Upper lobe of right lung (tissue), 1 donor: ENCODE data around the gene ISYNA1. TPM values are rescaled to one million over a fixed set of nuclear protein-coding genes. Genes with fewer than 3 reads are reported as not detected.
A peak's percentile ranks its signal among the peaks of the same experiment; 100 is the strongest.
"Not testable (repeated sequence)": the region's sequence is repeated elsewhere in the genome, so short reads cannot be mapped to it uniquely, and the experiment has no call there.

Experiments
- ATAC-seq: fragments of 200-7000 bp; cut with Tn5 transposase; one replicate; pipeline ENCODE4 v1.9.1; 2020; ENCODE audit warnings: mild to moderate bottlenecking, moderate library complexity
- DNase-seq: peaks from one replicate; pipeline ENCODE4 v3.0.0-alpha.2; 2020
- H3K27ac ChIP-seq: fragments of 200-600 bp; one replicate; pipeline ENCODE4 v1.8.0; 2022
- H3K27me3 ChIP-seq: fragments of 200-600 bp; one replicate; pipeline ENCODE4 v1.8.0; 2022; ENCODE audit warnings: mild to moderate bottlenecking
- H3K36me3 ChIP-seq: fragments of 200-600 bp; one replicate; pipeline ENCODE4 v1.8.0; 2022
- H3K4me1 ChIP-seq: fragments of 200-600 bp; one replicate; pipeline ENCODE4 v1.8.0; 2022
- H3K4me3 ChIP-seq: fragments of 200-600 bp; one replicate; pipeline ENCODE4 v1.8.0; 2022; ENCODE audit warnings: mild to moderate bottlenecking
- H3K9me3 ChIP-seq: fragments of 200-600 bp; one replicate; pipeline ENCODE4 v1.8.0; 2022
- CTCF ChIP-seq: fragments of 200-600 bp; IDR thresholded peaks from one replicate; pipeline ENCODE4 v1.8.0; 2022; ENCODE audit warnings: antibody characterized with exemption
- intact Hi-C: fragments of 100-400 bp; cut with DNase I; formaldehyde crosslinking; loops from one replicate; pipeline ENCODE4 v1.11.0; 2022
- total RNA-seq: library from RNA; stranded (reverse); fragmentation: NEBNext Ultra II Directional; extraction: Animal tissue kit (Norgen Biotek cat#: 25700); gene quantifications from one replicate; pipeline ENCODE4 v1.2.1, GENCODE V29; 2021
- donor health status: DM: no; HTN: yes; CAD: no; lungs with severe emphysema.

The ISYNA1 gene
- total RNA-seq, 1 donor from 2014 or later: 34.6 TPM

DNA sequence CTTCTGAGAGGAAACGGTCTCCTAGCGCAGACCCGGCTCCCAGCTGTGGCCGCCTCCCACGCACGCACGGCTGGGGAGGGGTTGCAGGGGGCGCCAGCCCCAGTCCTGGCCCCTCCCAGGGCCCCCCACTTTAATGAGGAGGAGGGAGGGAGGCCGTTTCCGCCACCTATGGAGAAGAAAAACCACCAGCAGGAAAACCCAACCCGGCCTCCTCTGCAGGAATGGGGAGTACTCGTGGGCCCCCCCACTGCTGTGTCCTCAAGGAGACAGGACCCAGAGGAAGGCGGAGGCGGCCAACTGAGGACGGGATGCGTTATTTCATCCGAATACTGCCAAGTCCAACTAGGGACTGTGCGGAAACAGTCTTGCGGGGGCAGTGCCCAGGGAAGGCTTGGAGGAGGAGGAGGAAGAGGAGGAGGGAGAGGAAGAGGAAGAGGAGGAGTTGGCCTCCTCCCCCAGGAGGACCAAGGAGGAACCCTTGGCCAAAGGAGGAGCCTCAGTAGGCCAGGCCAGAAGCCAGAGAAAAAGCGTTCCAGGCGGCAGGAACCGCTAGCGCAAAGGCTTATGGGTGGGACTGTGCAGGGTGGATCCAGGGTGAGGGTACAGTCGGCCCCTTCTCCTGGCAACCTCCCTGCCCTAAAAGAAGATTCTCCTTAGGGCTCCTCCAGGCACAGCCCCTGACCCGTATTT is 22.6 kb downstream of the ISYNA1 start:
- Histone ChIP-seq H3K27me3 (no peaks in the 10 kb centered on the region), H3K36me3 (no peaks in the 10 kb centered on the region), H3K27ac (peak overlapping the region; percentile 92), H3K4me3 (peak overlapping the region; percentile 36), H3K4me1 (peaks cover 49% of the 10 kb centered on the region), H3K9me3 (no peaks in the 10 kb centered on the region)
- no peak for TF ChIP-seq CTCF
- intact Hi-C loops: no loop called here
- ATAC-seq: peak; percentile 28
- peak; percentile 83 for DNase-seq

DNA sequence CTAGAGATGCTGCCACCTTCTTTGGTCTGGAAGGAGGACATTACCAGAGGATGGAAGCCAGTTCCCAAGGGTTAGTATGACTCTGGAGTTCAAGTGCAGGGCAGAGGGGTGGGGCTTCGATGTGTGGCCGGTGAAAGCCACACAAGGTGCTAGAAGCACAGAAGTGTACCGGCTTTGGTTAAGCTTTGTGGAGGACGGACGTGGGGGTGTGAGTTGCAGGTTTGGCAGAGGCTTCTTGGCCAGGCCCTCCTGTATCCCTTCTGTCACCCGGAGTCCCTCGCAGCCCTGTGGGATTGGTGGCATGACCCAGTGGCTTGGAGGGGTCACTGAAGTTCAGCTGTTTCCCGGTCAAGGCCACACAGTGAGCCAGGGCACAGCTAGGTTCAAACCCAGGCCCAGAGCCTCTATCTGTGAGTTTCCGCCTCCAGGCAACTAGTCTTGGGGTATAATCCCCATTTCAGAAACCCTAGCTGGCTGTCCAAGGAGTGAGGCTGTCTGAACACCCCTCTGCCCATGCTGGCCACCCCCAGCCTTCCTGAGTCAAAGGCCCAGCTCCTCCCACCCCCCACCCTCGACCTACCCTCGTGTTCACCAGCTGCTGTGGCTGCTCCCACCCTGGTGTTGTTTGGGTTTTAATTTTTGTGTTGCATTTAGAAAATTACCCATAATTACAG is 23.3 kb downstream of the ISYNA1 start:
- peak; percentile 64 for DNase-seq
- peaks cover 46% of the 10 kb centered on the region for H3K4me1 ChIP-seq

GRCh38 chr19:18412610-18413239 is 25.2 kb downstream of the ISYNA1 start:
- TF ChIP-seq CTCF: no peak
- H3K9me3 ChIP-seq: no peaks in the 10 kb centered on the region
- H3K27me3 ChIP-seq: no peaks in the 10 kb centered on the region
- ATAC-seq (no peak), DNase-seq (no peak)
- intact Hi-C loops: loop anchor here (5.0 kb wide), 1 partner anchor 65 kb away; no protein-coding TSS in a partner anchor
- H3K27ac ChIP-seq: no peak overlapping the region
- no peaks in the 10 kb centered on the region for H3K36me3 ChIP-seq
- peaks cover 34% of the 10 kb centered on the region for H3K4me1 ChIP-seq
- H3K4me3 ChIP-seq: no peak overlapping the region

More for the DNA sequence above, 23.3 kb downstream of the ISYNA1 start:
- Histone ChIP-seq H3K36me3 (no peaks in the 10 kb centered on the region), H3K27ac (peak overlapping the region; percentile 92), H3K27me3 (no peaks in the 10 kb centered on the region), H3K4me3 (peak overlapping the region; percentile 36), H3K9me3 (no peaks in the 10 kb centered on the region)
- TF ChIP-seq CTCF: no peak
- no peak for ATAC-seq
- intact Hi-C loops: loop anchor here (5.0 kb wide), 1 partner anchor 67 kb away; no protein-coding TSS in a partner anchor

DNA sequence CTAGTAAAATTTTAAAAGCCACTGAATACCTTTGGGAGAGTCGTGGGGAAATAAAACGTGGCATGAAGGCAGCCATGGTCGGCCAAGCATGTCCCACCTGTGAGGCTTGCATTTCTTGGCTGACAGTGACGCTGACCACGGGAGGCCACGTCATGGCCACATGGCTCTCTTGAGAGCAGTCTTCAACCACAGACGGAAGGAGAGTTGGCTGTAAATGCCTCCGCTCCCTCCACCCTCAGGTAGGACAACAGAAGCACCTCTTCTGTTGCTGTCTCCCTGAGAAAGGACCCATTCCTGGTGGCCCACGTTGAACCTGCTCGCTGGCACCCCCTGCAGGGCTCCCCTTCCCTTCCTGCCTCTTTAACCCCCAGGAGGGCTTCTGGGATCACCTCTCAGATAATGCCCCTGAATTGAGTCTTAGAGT is 29.9 kb downstream of the ISYNA1 start:
- no peak overlapping the region for H3K27ac ChIP-seq
- TF ChIP-seq CTCF: peak; percentile 53
- H3K27me3 ChIP-seq: no peaks in the 10 kb centered on the region
- ATAC-seq: peak; percentile 82
- H3K36me3 ChIP-seq: no peaks in the 10 kb centered on the region
- DNase-seq: peak; percentile 80
- no peaks in the 10 kb centered on the region for H3K9me3 ChIP-seq
- H3K4me1 ChIP-seq: no peaks in the 10 kb centered on the region
- intact Hi-C loops: no loop called here
- no peak overlapping the region for H3K4me3 ChIP-seq

GRCh38 chr19:18406749-18407148 is 31.2 kb downstream of the ISYNA1 start:
- no peak for DNase-seq
- intact Hi-C loops: no loop called here
- no peak for ATAC-seq

DNA sequence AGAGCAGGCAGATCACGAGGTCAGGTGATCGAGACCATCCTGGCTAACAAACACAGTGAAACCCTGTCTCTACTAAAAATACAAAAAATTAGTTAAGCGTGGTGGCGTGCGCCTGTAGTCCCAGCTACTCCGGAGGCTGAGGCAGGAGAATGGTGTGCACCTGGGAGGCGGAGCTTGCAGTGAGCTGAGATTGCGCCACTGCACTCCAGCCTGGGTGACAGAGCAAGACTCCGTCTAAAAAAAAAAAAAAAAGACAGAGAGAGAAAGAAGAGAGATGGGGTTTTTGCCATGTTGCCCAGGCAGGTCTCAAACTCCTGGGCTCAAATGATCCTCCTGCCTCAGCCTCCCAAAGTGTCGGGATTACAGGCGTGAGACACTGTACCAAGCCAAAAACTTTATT is 32.2 kb downstream of the ISYNA1 start:
- H3K4me3 ChIP-seq, H3K27me3 ChIP-seq, DNase-seq, H3K36me3 ChIP-seq, H3K4me1 ChIP-seq, H3K27ac ChIP-seq, intact Hi-C loops, ATAC-seq, H3K9me3 ChIP-seq: not testable (repeated sequence)

More at GRCh38 chr19:18406749-18407148, 31.2 kb downstream of the ISYNA1 start:
- Histone ChIP-seq H3K27me3 (no peaks in the 10 kb centered on the region), H3K36me3 (no peaks in the 10 kb centered on the region), H3K9me3 (no peaks in the 10 kb centered on the region), H3K4me1 (no peaks in the 10 kb centered on the region), H3K4me3 (no peak overlapping the region), H3K27ac (no peak overlapping the region)
- no peak for TF ChIP-seq CTCF

DNA sequence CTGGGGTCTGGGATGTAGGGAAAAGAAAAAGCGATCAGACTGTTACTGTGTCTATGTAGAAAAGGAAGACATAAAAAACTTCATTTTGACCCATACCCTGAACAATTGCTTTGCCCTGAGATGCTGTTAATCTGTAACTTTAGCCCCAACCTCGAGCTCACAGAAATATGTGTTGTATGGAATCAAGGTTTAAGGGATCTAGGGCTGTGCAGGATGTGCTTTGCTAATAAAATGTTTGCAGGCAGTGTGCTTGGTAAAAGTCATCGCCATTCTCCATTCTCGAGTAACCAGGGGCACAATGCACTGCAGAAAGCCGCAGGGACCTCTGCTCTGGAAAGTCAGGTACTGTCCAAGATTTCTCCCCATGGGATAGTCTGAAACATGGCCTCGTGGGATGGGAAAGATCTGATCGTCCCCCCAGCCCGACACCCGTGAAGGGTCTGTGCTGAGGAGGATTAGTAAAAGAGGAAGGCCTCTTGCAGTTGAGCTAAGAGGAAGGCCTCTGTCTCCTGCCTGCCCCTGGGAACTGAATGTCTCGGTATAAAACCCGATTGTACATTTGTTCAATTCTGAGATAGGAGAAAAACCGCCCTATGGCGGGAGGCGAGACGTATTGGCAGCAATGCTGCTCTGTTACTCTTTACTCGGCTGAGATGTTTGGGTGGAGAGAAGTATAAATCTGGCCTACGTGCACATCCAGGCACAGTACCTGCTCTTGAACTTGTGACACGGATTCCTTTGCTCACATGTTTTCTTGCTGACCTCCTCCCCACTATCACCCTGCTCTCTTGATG is 35.3 kb downstream of the ISYNA1 start:
- Histone ChIP-seq H3K4me1 (peaks cover 11% of the 10 kb centered on the region), H3K27ac (peak overlapping the region; percentile 6)
- H3K27me3 ChIP-seq, DNase-seq, H3K4me3 ChIP-seq, intact Hi-C loops, ATAC-seq, H3K9me3 ChIP-seq, H3K36me3 ChIP-seq: not testable (repeated sequence)
